AG09319 (cell line): ENCODE measurements around the gene FAM234B.

Experiments used
- DNase-seq: peaks from one replicate; pipeline ENCODE4 v3.0.0-alpha.2; 2010; ENCODE audit warnings: low read depth; ENCODE audit errors: extremely low read depth
- TF ChIP-seq, protein P1 (sequence below): IDR thresholded peaks from 2 replicates; pipeline ENCODE4 v1.5.1; 2011; ENCODE audit warnings: low read depth, mild to moderate bottlenecking, inconsistent platforms, low read length, moderate library complexity

FAM234B gene

DNA sequence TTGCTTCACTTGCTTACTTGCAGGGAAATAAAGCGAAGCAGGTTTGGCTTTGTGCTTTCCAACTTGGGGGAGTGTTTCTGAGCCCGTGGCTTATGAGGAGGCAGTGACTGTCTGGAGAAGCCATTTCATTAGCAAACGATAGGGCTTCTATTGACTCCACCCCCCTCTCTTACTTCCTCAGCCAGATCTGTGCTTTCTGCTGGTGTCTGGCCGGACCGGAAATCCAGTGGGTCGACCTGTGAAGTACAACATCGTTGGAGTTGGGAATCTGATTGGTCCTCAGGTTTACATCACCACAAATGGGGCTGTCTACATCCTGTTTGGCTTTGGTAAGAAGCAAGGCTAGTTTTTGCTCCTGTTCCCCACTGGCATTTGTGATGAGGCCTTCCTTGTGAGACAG lies 22.3 kb downstream of the FAM234B start:
- no peak for DNase-seq
- TF ChIP-seq, protein P1, sequence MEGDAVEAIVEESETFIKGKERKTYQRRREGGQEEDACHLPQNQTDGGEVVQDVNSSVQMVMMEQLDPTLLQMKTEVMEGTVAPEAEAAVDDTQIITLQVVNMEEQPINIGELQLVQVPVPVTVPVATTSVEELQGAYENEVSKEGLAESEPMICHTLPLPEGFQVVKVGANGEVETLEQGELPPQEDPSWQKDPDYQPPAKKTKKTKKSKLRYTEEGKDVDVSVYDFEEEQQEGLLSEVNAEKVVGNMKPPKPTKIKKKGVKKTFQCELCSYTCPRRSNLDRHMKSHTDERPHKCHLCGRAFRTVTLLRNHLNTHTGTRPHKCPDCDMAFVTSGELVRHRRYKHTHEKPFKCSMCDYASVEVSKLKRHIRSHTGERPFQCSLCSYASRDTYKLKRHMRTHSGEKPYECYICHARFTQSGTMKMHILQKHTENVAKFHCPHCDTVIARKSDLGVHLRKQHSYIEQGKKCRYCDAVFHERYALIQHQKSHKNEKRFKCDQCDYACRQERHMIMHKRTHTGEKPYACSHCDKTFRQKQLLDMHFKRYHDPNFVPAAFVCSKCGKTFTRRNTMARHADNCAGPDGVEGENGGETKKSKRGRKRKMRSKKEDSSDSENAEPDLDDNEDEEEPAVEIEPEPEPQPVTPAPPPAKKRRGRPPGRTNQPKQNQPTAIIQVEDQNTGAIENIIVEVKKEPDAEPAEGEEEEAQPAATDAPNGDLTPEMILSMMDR, result no peak

DNA sequence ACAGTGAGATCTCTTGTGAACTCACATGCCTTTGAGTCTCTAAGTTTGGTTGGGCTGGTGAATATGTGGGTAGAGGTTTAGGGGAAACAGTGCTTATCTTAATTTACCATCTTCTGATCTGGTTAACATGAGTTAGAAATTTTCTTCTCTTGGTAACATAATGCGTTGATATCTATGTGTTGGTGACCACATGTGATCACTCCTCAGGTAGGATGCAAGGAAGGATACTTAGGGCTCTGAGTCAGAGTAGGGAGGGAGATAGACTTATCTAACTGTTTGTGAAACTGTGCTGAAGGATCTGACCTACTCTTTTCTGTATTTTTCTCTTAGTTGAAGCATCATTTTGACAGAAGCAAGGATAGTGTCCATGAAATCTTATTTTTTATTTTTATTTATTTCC lies 23.1 kb downstream of the FAM234B start:
- TF ChIP-seq, protein P1, result no peak
- DNase-seq, result no peak

DNA sequence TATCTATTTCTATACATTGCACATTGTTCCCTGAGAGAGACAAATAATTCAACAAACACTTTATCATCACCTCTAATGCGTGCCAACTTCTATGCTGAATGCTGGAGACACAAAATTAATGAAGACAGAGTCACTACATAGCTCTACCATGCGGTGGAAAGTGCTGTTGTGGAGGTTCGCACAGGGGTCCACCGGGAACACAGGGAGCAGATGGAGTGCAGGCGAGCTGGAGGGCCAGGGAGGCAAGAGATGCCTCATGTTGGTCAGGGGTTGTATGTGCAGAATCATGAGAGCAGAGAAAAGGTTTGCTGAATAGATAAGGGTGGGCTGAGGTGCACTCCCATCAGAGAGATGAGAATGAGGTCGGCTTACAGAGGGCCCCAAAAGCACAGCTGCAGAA lies 25.2 kb downstream of the FAM234B start:
- no peak for DNase-seq
- TF ChIP-seq, protein P1, result no peak

DNA sequence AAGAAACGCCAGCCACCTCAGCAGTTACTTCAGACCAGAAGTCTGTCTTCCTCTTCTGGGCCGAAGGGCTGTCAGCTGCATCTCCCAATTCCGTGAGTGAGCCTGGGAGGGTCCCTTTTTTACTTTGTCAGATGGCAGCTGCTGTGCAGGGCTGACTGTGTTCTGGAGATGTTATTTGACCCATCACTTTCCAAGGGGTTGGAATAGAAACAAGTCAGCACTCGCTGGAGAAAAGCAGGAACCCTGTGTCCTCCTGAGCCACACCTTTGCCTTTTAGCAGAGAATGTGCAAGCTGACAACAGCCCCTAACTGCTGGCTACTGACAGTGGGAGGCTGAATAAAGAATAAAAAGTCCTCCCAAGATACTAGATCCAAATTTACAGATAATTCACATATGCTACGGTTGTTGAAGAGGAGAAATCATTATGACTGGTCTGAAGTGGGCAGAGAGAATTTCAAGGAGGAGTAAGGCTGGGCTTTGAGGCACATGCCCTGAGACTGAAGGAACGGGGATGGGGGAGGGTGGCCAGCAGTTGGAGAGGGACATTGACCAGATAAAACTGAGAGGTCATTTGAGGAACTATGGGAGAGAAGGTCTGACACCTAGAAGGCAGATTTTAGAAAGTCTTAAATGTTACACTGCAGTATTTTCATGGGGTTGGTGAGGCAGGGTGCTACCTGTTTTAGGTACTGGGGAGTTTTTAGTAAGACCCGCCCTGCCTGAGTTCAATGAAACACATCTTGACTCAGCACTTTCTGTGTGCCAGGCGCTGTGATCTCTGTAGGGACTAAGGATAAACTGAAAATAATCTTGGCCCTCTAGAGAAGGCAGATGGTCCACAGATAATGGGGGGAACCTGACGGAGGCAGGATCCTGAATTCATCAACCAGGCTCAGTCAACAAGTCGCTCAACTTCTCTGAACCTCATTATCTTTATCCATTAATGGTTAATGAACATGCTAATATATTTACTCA lies 27.4 kb downstream of the FAM234B start:
- no peak for DNase-seq
- TF ChIP-seq, protein P1, result no peak

DNA sequence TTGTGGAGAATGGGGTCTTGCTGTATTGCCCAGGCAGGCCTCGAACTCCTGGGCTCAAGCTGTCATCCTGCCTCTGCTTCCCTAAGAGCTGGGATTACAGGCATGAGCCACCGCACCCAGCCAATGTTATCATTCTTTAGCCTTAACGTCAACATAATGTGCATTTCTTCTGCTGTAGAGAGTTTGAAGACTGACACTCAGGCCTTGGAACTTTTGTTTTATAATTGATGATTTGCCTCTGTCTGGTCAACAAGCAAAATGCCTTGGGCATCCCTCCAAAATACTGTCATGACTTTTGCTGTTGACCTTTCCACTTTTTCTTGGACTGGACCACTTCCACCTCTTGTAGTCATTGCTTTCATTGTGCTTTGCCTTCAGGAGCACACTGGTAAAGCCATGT lies 29.0 kb downstream of the FAM234B start:
- no peak for DNase-seq
- TF ChIP-seq, protein P1, result no peak

DNA sequence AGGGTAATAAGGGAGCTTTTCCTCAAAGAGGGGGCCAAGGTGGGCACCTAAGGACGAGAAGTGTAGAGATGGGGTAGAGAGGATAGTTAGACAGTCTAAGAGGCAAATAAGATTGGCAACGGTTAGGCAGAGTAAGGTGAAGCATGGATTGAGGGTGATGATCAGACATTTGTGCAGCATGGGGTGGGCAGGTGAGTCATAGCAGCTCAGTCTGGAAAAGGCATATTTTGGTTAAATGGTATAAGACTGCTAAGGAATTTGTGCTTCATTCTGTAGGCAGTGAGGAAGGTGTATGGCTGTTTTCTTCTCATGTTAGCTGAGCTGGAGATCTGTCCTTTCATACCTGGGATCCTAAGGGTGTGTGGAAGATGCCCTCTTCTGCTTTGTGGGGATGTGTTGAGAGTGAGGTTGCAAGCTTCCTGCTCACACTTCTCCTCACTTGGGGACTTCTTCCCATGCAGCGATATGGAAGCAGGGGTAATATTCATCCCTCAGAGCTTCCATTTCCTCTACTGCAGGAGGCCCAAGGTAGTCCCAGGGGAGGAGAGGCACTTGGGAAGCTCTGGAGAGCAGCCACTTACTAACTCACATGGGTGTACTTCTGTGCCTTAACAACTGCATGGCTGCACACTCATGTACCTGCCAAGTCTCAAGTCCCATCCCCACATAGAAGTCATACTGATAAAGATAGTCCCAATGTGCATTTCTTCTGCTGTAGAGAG lies 30.4 kb downstream of the FAM234B start:
- TF ChIP-seq, protein P1, result no peak
- DNase-seq, result no peak

DNA sequence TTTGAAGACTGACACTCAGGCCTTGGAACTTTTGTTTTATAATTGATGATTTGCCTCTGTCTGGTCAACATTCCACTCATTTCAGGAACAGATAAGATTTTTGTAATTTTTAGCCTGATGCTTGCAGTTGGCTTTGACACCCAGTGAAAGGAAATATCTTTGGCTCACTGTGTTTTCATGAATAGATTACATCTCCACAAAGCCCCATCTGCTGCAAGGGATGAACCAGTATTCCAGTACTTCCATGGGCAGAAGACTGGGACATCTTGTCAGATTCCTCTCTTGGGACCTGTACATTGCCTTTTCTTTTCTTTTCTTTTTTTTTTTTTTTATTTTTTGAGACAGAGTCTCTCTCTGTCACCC lies 30.9 kb downstream of the FAM234B start:
- DNase-seq, result no peak
- TF ChIP-seq, protein P1, result no peak
